HepG2 (cell line): ENCODE results near the gene PYCARD. TPM values are rescaled to one million over a fixed set of nuclear protein-coding genes. Genes with fewer than 3 reads are reported as not detected.

Source experiments
- ATAC-seq: fragments of 200-7000 bp; cut with Tn5 transposase; 3 replicates; pipeline ENCODE4 v1.9.1; 2020; ENCODE audit warnings: mild to moderate bottlenecking, moderate library complexity
- BruUV-seq: library from RNA; stranded (reverse); fragments of 400-500 nt; replicated peaks from 2 replicates; lab custom pipeline; 2021; lab: Mats Ljungman, UMichigan
- CTCF ChIA-PET: fragments of 300-600 bp; formaldehyde crosslinking; extraction: SDS; loops from one replicate; lab custom pipeline; 2021; ENCODE audit warnings: low total read pairs, inconsistent platforms, low intra/inter-chr PET ratio; lab: Yijun Ruan, JAX
- POLR2A ChIA-PET: fragments of 350-600 bp; sonication (Branson Sonifier 250); formaldehyde crosslinking; loops from one replicate; lab custom pipeline; 2020; ENCODE audit warnings: antibody characterized with exemption, inconsistent platforms; lab: Yijun Ruan, JAX
- DNase-seq: peaks from one replicate; pipeline ENCODE4 v3.0.0-alpha.2; 2015; ENCODE audit warnings: low spot score
- FAIRE-seq: peaks from 3 replicates; lab custom pipeline; 2011; peaks lifted over from hg19 to GRCh38; lab: Jason Lieb, UNC
- H2AFZ ChIP-seq: one replicate; pipeline ENCODE4 v1.6.1; 2011; ENCODE audit warnings: low read length, inconsistent platforms
- H3K27ac ChIP-seq: fragments of 300-600 bp; 3 replicates; pipeline ENCODE4 v1.8.0; 2011; ENCODE audit warnings: mixed run types, mild to moderate bottlenecking, mixed read lengths, low read length, inconsistent platforms; ENCODE audit not compliant: insufficient read depth; ENCODE audit errors: extremely low read length
- H3K27me3 ChIP-seq, 2 experiments: fragments of 200-600 bp in 1 of 2; 2 replicates in 1 of 2; 3 replicates in 1 of 2; pipeline versions ENCODE4 v1.6.0 to v1.8.0; 2011; ENCODE audit warnings: low read length in 2 of 2, mild to moderate bottlenecking in 2 of 2, moderate library complexity in 2 of 2, inconsistent platforms in 1 of 2; ENCODE audit not compliant: insufficient read depth in 2 of 2, control insufficient read depth in 1 of 2
- H3K36me3 ChIP-seq, 2 experiments: fragments of 200-600 bp in 1 of 2; replicated peaks in 1 of 2; 2 replicates in 1 of 2; 3 replicates in 1 of 2; pipeline versions ENCODE4 v1.5.1 to v1.8.0; 2011; ENCODE audit warnings: low read length in 2 of 2, inconsistent platforms in 1 of 2; ENCODE audit not compliant: insufficient read depth in 2 of 2, control insufficient read depth in 1 of 2
- H3K4me1 ChIP-seq: 2 replicates; pipeline ENCODE4 v1.5.1; 2012; ENCODE audit warnings: low read length, inconsistent platforms; ENCODE audit not compliant: insufficient read depth
- H3K4me2 ChIP-seq: 2 replicates; pipeline ENCODE4 v1.6.0; 2011; ENCODE audit warnings: low read depth, low read length, inconsistent platforms
- H3K4me3 ChIP-seq, 3 experiments: fragments of 200-600 bp in 1 of 3; sonication (generic), shearing (Covaris generic) in 1 of 3; replicated peaks in 1 of 3; 2 replicates each; pipeline ENCODE4 v1.5.1; 2011 to 2016; ENCODE audit warnings: low read length in 3 of 3, inconsistent platforms in 2 of 3, low read depth in 2 of 3, mild to moderate bottlenecking in 2 of 3, control low read depth in 1 of 3, mixed read lengths in 1 of 3; ENCODE audit not compliant: insufficient read depth in 1 of 3
- H3K79me2 ChIP-seq: one replicate; pipeline ENCODE4 v1.6.1; 2011; ENCODE audit warnings: low read length, inconsistent platforms; ENCODE audit not compliant: insufficient read depth
- H3K9ac ChIP-seq: 2 replicates; pipeline ENCODE4 v1.6.0; 2011; ENCODE audit warnings: mild to moderate bottlenecking, low read depth, low read length, inconsistent platforms; ENCODE audit not compliant: insufficient read depth
- H3K9me3 ChIP-seq: 2 replicates; pipeline ENCODE4 v1.5.1; 2012; ENCODE audit warnings: mild to moderate bottlenecking, low read length
- H4K20me1 ChIP-seq: 2 replicates; pipeline ENCODE4 v1.6.0; 2011; ENCODE audit warnings: inconsistent platforms, mild to moderate bottlenecking, low read length, moderate library complexity; ENCODE audit not compliant: insufficient read depth
- AKNA ChIP-seq: sonication (generic); formaldehyde crosslinking; IDR thresholded peaks from 2 replicates; pipeline ENCODE4 v1.4.0; 2020; ENCODE audit warnings: missing genetic modification reagents, borderline replicate concordance
- CCDC6 ChIP-seq: sonication (generic); formaldehyde crosslinking; IDR thresholded peaks from 2 replicates; pipeline ENCODE4 v1.8.1; 2022; ENCODE audit warnings: mild to moderate bottlenecking, missing genetic modification reagents, moderate library complexity
- MAFF ChIP-seq: IDR thresholded peaks from 2 replicates; pipeline ENCODE4 v1.6.1; 2011; ENCODE audit warnings: low read depth, low read length, improper control_type of control experiment
- RBM22 ChIP-seq: fragments of 200-400 bp; formaldehyde crosslinking; optimal IDR thresholded peaks from 2 replicates; pipeline ENCODE3; 2017; ENCODE audit warnings: mild to moderate bottlenecking, low read length, moderate library complexity
- SP4 ChIP-seq: sonication (generic); formaldehyde crosslinking; IDR thresholded peaks from 2 replicates; pipeline ENCODE4 v1.8.1; 2023; ENCODE audit warnings: mild to moderate bottlenecking, missing genetic modification reagents
- SRF ChIP-seq: IDR thresholded peaks from 2 replicates; pipeline ENCODE4 v1.6.1; 2011; ENCODE audit warnings: mild to moderate bottlenecking, low read depth, low read length, moderate library complexity
- ZSCAN12 ChIP-seq: sonication (generic); formaldehyde crosslinking; IDR thresholded peaks from 2 replicates; pipeline ENCODE4 v1.9.0; 2021; ENCODE audit warnings: mild to moderate bottlenecking, missing genetic modification reagents
- WGBS: methylation state at CpG from one replicate; pipeline ENCODE4 v1.1.6; 2017; ENCODE audit warnings: low lambda C conversion rate; 5-methylcytosine and 5-hydroxymethylcytosine counted together
- in situ Hi-C: cut with HindIII; loops from 2 replicates; pipeline ENCODE4 v1.10.0; 2017; ENCODE audit warnings: low pct_unique_long_range_greater_than_20kb; ENCODE audit not compliant: extremely low pct_ligation_motif_present
- intact Hi-C: fragments of 100-400 bp; cut with micrococcal nuclease; formaldehyde crosslinking; loops from one replicate; pipeline ENCODE4 v1.10.0; 2022; ENCODE audit not compliant: unreplicated experiment
- polyA plus RNA-seq, 8 experiments: library from polyadenylated mRNA; depleted of rRNA in 3 of 8; stranded (reverse) in 7 of 8; unstranded in 1 of 8; fragments of >200 nt; fragmentation: Illumina TruSeq in 4 of 8; extraction: Trizol in 4 of 8; gene quantifications; 2 replicates each; pipeline versions ENCODE4 v1.2.1 to v1.2.3, GENCODE V29; 2011 to 2016; ENCODE audit warnings: low read depth in 4 of 8, missing spikeins in 1 of 8, mixed read lengths in 1 of 8; ENCODE audit not compliant: insufficient read depth in 1 of 8
- total RNA-seq, 5 experiments: library from RNA; depleted of rRNA; stranded (reverse); fragments of >200 nt; fragmentation: Illumina TruSeq; extraction: Trizol; gene quantifications; 2 replicates each; pipeline ENCODE4 v1.2.3, GENCODE V29; 2016; ENCODE audit warnings: low read depth in 1 of 5

Gene PYCARD
- total and polyA plus RNA-seq, 2 of the 13 experiments (the other 11 are each of a cell fraction or from before 2014, with no cell fraction given) = 4.8 to 9.2 TPM

- Histone ChIP-seq H3K27me3 (peaks cover 9 to 47% of the 10 kb centered on the region in 2 experiments; a peak in 4 of 5 replicates), H3K36me3 (no peaks in the 10 kb centered on the region), H3K27ac (no peak overlapping the region), H3K4me2 (no peak overlapping the region), H3K9ac (no peak overlapping the region), H2AFZ (no peak overlapping the region), H3K4me3 (no peak overlapping the region), H3K9me3 (no peaks in the 10 kb centered on the region), H3K79me2 (no peaks in the 10 kb centered on the region), H4K20me1 (no peaks in the 10 kb centered on the region), H3K4me1 (no peaks in the 10 kb centered on the region)
- FAIRE-seq (no peak), ATAC-seq (no peak), DNase-seq (no peak)
- WGBS = 86% methylated on average over 76 of the region's 80 CpGs
- TF ChIP-seq AKNA (CRISPR knock-in tag) (no peak), SRF (no peak), ZSCAN12 (no peak), SP4 (CRISPR knock-in tag) (no peak), MAFF (no peak), RBM22 (no peak), CCDC6 (CRISPR knock-in tag) (no peak)
- ChIA-PET CTCF (no interaction called here), POLR2A (no interaction called here)
- no TSS peak for BruUV-seq
- intact Hi-C loops (no loop called here), in situ Hi-C loops (loop anchor here (25.0 kb wide), 2 partner anchors 213 to 638 kb away; partner anchors contain the start of genes COX6A2, ZNF267 and ZNF843)
These were observed 21.8 kb upstream of the PYCARD start for GRCh38 chr16:31224092-31224955.
